Stimulated activated CD4-positive, alpha-beta T cell treated with anti-CD3 and anti-CD28 coated beads, Interleukin-4, amount 100 ng/mL, for 4 hours (primary cell): ENCODE results near the gene MYZAP.

Experiments
- DNase-seq, 2 experiments: peaks; one replicate each; pipeline ENCODE4 v3.0.0-alpha.2; 2020

Gene MYZAP

DNA sequence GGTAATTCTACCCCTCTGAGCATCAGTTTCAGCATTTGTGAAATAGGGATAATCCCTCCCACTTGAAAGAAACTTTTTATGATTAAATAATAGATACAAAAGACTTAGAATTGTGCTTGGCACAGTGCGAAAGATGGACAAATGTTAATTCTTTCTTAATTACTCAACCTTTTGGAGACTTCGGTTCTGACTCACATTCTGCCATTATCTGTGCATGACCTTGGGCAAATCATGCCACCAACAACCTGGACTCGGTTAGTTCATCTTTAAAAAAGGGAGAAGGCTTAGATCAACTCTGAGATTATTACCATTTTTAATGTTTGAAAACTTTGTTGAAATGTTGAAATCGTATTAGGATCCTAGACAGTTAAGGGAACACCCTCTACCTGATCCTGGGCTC lies 74.2 kb downstream of the MYZAP start:
- DNase-seq = no peak

DNA sequence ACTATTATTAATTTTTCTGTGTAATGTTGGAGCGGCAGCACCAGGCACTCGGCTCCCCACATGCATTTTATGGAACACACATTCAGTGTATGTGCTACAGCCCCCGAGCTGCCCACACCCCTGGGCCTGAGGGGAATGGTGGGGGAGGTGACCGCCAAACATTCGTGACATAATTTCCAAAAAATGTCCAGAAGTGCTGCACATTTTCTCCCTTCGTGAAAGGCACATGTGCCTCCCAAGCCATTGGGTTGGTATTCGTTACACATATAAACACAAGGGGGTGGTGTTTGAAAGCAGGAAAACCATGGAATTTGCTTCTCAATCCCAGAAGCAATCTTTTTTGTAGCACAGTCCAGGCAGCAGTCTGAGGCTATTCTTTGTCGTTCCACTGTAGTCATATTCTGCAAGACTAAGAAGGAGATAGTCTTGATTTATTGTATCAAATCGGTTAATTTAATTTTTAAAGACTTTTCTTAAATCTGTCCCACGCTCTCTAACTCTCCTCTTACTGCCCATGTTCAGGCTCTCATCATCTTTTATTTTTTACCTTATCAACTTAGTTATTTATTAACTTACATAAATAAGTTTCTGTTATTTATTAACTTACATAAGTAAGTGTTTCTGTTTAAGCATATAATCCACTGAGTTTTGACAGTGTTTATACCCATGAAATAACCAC lies 75.6 kb downstream of the MYZAP start:
- no peak for DNase-seq

DNA sequence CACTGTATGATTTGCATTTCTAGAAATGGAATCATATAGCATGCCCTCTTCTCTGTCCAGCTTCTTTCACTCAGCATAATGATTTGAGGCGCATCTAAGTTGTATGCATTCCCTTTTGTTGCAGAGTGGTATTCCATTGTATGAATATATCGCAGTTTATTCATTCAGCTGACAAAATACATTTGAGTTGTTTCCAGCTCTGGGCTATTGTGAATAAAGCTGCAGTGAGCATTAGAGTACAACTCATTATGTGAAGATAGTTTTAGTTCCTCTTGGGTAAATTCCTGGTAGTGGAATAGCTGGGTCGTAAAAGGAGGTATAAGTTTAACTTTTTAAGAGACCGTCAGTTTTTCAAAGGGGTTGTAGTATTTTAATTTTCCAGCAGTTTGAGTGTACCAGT lies 76.3 kb downstream of the MYZAP start:
- DNase-seq = no peak

DNA sequence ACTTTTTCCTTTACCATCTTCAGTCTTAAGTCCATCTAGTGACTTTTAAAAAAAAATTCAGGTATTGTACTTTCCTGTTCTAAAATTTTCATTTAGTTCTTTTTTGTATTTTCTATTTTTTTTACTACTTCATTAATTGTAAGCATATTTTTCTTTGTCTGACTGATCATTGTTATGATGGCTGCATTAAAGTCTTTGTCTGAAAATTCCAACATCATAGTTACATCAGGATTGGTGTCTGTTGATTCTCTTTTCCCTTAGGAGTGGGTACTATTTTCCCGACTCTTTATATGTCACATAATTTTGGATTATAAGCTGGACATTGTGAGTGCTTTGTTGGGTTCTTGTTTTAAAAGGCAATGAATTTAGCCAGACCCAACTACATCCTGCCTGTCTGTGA lies 79.9 kb downstream of the MYZAP start:
- DNase-seq = no peak

DNA sequence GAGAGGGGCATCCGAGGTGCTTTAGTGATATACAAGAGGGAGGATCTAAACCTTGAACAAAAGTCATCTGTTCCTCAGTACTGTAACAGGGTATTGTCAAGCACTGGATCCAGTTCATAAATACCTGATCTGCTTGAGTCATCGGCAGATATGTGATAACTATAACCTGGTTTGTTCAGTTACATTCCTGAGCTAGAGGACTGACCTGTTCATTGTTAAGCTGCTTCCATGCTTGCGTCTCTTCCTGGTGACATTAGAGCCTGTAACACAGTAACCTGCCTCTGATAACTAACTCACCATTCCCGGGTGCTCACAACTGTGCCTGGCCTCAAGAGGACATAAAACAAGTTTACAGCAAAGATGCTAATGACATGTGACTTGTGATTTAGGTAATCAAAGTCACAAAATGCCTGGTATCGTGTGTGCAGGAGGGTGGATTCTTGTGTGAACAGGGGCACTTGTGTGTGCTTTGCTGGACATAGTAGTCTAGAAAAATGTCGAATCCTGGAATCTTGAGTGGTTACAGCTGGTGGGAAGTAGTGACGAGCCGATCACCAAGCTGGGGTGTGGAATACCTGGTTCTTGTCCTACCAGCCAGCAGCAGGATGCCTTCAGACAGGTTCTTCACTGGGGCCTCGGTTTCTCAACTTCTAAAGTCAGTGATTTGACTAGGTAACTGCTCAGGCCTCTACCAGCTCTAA lies 83.9 kb downstream of the MYZAP start:
- DNase-seq = no peak

DNA sequence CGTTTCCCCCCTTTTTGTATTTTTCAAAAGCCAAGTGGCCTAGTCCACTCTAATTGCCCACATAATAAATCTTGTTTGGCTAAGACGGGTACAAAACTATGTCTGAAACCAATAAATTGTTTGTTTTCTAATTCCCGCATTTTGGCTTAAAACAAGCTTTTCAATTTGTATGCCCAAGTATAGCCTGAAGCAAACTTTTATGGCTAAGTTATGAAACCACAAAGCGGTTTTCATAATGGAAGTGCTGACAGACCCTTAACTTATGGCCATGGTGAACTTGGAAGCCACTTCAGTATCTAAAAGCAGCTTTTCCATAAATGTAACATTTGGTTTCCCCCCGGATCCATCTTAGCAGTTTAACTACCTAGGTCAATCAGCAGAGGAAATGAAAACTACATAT lies 84.9 kb downstream of the MYZAP start:
- no peak for DNase-seq

DNA sequence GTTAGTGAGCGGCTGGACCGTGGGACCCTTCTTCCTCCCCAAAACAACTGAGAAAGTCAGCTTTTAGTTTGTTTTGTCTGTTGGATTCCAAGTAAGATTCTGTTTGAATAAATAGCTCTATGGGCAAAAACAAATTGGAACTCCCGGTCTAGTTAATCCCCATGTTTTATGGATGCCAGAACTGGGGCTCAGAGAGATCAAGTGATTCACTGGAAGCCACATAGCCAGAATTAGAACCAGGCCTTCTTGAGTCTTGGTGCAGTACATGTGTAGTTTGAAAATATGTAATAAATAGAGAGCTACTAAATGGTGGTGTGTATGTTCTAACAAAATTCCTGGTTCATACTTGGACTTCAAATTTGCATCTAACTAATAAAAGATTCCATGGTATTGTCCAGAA lies 85.5 kb downstream of the MYZAP start:
- no peak for DNase-seq

DNA sequence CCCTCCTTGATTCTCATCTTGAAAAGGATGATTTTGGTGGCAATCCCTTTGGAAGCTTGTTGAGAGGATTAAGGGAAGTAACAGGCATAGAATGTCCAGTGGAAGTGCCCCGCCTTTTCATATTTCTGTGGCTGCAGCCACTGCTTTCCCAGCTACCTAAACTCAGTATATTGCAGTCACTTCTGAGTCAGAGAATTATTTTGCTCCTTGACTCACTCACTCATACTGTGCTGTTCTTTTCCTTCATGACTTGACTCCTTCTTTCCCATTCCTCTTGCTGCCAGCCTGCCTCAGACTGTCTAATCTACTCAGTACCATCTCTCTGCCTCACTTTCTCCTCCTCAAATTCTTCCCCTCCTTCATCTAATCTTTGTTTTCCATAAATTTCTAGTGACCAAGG lies 88.3 kb downstream of the MYZAP start:
- no peak for DNase-seq

DNA sequence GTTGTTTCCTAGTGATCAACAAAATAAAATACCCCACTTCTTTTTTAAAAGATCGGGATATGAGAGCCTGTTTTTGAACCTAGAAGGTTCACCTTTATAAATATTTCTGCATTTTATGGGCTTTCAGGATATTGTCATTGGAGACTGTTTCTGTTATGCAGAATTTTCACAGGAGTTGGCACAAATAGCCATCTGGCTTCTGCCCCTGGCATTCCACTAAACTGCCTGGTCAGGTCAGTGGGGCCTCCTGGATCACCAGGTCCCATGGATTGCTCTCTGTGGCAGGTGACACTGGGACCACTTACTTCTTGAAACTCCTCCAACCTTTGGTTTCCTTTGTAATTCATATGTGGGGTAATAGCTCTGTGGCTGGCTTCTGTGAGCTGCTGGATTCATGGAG lies 89.3 kb downstream of the MYZAP start:
- DNase-seq = no peak

DNA sequence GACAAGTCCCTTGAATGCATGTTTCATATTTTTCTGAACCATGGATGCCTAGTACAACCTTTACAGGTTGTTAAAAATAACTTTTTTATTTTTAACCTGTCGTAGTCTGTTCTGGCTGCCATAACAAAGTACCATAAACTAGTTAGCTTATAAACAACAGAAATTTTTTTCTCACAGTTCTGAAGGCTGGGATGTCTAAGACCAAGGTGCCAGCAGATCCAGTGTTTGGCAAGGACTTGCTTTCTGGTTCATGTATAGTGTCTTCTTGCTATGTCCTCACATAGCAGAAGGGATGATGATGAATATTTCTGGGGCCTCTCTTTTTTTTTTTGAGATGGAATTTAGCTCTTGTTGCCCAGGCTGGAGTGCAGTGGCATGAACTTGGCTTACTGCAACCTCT lies 91.8 kb downstream of the MYZAP start:
- no peak for DNase-seq

DNA sequence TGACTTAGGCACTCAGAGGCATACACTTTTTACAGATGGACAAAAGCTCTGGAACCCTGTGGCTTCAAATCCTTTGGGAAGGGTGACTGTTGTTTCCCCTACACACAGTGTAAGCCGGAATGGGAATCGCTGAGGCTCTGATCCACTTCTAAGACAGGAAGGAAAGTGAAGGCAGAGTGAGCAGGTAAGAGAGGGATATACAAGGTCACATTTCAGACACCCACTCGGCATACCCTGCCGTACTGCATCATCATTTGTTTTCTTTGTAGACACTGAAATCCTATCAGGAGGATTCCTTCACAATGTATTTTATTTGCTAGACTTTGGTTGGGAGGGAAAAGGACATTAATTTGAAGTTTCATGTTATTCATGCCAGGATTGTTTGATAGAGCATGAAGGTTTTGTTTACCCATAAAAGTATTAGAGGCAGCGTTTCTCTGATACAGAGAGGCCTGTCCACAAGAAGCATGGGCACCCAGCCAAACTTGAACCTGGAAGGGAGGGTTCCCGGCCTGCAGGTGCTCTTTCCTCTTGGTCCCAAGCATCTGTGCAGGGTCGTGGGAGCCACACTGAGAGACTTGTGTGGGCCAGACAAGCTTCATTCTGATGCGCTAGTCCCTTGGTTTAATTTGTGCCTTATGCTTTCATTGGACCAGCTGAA lies 92.9 kb downstream of the MYZAP start:
- no peak for DNase-seq

DNA sequence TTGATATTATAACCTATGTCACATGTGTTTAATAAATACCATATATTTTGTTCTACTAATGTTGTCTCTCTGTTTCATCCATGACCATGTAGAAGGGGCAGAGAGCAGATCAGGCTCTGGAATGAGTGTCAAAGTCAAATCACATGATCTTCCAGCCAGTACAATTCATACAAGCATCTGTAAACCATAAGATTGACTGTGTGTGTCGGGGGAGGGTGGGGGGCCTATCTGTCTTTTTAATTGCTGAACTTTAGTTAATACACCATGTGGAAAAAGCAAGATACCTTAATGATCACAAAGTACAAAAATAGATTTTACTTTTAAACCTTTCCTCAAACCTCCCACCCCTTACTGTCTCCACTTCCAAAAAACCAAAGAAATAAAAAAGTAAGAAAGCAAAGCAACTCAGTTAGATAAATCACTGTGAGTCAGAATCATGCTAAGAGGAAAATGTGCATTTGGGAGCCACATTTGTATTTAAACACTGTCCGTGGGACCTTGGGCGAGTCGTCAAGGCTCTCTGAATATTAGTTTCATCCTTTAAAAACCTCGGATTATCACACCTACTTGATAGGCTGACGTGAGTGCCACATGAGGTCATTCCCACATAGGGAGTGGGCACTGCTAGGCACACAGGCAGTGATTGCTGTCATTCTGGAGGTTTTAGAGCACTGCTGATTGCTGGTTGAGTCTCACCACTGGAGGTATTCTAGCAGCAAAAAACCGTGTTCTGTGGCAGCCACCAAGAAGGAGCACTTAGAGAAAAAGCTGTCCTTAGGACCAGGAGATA lies 93.8 kb downstream of the MYZAP start:
- DNase-seq = no peak

DNA sequence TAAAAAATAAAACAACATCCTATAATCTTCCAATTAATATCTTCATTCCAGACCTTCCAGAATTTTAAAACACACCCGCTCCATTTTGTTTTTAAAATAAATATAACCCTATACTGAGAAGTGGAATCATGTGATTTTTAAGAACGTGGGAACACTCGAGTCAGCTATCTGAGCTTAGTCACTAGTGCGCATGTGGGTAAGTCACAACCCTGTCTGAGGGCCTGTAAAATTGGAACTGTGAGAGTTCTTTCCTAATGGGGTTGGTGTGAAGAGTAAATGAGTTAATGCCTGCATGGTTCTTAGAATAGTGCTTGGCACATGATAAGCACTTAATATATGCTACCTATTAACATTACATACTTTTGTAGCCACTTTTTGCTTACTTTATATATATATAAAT lies 95.0 kb downstream of the MYZAP start:
- DNase-seq = no peak

DNA sequence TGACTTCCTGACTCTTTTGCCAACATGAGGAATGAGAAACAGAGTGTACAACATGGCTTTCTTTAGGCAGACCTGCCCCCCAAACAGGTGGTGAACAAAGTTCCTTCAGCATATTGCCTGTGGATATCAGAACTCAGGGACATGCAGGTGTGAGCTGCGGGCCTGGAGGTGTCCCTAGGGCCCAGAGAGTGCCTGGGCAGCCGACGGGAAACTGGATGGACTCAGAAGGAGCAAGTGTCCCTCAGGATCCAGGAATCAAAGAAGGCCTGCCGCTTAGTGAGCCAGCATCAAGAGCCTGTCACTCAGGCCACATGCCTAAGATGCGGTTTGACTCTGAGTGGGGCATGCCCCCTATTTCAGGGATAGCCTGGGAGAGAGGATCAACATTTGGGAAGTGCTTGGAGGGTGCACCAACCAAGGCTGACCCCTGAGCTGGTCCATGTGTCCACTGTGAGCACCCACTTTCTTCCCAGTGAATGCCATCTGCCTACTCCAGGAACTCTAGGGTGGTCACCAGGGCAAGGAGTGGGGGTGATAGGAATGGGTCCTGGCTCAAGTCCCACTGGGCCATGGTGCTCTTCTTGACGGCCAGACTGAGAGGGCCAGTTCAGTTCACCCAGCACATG lies 98.8 kb downstream of the MYZAP start:
- DNase-seq = no peak

DNA sequence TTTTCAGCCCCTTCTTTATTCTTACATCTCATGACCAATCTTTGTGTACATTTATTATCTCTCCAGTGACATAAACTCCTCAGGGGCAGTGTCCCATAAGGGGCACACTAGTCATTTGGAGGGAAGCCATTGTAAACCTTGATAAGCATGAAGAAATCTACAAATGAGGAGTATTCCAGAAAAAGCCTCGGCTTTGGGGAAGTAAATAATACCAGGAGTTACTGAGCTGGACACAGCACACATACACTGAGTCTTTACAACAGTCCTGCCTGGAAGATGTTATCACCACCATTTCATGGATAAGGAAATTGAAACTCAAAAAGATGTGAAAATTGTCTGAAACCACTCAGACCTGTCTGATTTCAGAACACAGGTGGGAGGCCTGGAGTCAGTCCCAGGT lies 99.4 kb downstream of the MYZAP start:
- DNase-seq = no peak

DNA sequence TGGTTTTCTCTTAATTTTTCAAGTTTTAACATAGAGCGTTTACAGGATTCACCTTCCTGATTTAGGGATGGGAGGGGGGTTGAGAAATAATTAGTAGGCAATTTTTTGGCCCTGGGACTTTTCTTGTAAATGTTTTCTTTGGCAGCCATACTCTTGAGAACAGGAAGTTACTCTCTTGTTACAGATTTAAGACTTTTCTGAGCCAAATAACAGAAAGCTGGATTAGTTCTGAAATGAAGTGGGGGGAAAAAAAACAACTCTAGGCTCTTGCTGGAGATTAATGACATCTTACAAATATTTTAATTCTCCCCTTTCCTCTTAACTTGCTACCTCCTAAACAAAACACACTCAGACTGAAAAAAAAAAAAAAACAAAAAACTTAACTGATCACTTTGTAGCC lies 101.0 kb downstream of the MYZAP start:
- no peak for DNase-seq

DNA sequence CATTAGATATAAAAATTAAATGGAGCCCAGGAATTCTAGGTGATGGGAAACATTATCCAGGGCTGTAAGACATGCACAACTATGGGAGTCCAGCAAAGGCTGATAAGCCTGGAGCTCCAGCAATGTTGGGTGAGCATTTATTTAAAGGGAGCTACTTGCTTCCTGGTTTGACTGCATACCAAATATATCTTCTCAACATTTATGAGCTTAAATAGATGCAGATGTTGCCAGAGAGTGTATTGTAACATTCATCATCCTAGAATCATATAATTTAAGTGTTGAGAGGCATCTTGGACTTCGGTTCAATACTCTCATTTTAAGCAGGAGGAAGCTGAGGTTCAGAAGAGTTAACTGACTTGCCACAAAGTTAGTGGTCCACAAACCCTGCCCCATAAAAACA lies 102.6 kb downstream of the MYZAP start:
- no peak for DNase-seq

DNA sequence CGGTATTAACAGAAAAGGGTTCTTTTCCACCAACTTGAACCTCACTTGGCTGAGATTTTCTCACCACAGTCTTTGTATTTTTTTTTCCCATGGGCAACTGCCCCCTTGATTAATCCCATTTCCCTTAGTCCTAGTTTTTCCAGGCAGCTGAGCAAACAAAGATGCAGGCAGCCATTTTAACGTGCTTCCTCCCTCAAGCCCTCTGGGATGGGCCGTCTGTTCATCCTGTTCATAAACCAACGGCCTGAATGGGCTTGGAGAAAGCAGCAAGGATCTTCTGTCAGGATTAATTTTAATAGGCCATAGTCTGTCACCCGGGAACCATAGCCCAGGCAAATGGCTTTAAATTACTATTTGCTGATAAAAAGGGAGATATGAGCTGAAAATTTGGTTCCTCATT lies 104.4 kb downstream of the MYZAP start:
- DNase-seq = no peak

DNA sequence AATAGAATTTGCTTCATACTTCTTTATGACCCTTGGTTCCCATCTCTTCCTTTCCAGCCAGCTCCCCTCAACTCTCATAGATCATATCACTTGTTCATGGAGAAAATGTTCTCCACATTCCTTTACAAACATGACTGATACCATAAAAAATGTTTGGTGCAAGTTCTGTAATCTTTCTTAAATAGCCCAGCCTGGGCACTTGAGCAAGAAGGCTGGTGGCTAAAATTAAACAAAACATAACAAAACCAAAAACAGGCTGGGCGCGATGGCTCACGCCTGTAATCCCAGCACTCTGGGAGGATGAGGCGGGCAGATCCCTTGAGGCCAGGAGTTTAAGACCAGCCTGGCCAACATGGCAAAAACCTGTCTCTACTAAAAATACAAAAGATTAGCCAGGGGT lies 105.9 kb downstream of the MYZAP start:
- DNase-seq = no peak

DNA sequence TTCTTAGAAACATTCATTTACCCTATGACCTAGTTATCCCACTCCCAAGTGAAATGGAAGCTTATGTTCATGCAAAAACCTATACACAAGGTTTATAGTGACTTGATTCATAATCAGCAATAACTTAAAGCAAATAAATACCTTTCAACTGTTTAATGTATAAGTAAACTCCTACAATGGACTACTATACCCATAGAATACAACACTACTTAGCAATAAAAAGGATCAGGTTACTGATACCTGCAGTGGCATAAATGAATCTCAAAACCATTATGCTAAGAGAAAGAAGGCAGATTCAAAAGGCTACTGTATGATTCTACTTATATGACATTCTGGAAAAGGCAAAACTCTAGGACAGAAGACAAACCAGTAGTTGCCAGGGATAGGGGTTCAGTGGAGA lies 106.5 kb downstream of the MYZAP start:
- no peak for DNase-seq

DNA sequence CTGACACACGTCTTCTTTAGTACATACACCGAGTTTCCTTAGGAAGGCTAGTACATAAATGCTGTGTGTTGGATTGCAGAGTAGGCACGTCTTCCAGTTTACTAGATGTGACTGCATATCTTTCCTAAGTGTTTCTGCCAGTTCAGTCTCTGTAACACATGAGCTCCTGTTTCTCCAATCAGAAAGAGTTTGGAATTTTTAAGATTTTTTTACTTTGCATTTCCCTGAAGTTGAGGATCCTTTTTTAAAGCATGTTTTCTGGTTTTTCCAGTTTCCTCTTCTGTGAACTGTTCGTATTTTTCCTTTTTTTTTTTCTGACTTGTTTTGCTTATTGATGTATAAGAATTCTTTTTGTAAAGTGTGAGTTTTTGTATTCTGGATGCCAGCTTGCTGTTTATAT lies 107.3 kb downstream of the MYZAP start:
- DNase-seq = no peak

DNA sequence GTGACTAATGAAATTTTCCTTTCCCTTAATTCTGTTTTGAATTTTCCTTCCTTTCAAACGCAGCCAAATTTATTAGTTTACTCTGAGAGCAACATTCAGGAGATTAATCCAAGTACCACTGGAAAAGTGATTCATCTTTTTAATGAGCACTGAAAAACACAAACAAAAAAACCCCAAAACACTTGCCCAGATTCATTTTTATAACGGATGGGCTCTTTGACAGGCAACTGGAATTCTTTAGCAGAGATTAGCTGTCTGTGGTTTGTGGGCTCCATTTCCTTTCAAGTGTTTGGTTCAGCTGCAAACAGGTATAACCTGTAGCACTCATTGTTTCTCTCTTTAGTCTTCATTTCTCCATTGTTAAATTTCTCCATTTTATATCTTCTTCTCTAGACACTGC lies 111.7 kb downstream of the MYZAP start:
- DNase-seq = no peak

DNA sequence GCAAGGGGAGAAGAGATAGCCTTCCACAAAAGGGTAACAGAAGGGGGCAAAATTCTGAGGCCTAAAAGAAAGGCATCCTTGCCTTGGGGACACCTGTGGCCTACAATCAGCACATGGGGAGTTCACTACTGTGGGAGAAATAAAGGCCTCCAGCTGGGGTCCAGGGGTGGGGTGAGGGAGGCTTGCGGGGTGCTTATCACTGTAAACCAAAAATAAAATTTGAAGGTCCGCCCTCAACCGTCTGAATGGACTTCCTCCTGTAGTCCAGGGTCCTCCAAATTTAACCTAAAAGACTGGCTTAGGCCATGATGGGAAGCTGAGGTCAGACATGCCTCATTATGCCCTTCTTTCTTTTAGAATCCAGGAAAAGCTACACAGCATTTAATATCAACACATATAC lies 112.7 kb downstream of the MYZAP start:
- DNase-seq = no peak
